Measurements from ENCODE around the gene ITM2C. TPM values are rescaled to one million over a fixed set of nuclear protein-coding genes. Genes with fewer than 3 reads are reported as not detected.

Gene ITM2C
- total and polyA plus RNA-seq, 2 of the 8 experiments (the other 6 are each of a cell fraction or from before 2014, with no cell fraction given) = 362 to 742 TPM

- H3K56ac ChIP-seq (replicated peaks; ENCODE audit: insufficient read length, low read depth, low read length) = no peak overlapping the region
- ChIA-PET POLR2A (ENCODE audit: partially characterized antibody) (interaction anchor here (0.9 to 2.1 kb wide), 8 partner anchors 10 to 153 kb away, joined by 3 to 10 read pairs (median 4); partner anchors contain the start of gene ITM2C), CTCF (ENCODE audit: partially characterized antibody) (interaction anchor here (0.8 to 2.3 kb wide), 11 partner anchors 10 to 102 kb away, joined by 3 to 8 read pairs (median 4); partner anchors contain the start of gene GPR55)
- H3K27ac ChIP-seq (ENCODE audit: low read depth, low read length) = no peak overlapping the region
- H3K14ac ChIP-seq (ENCODE audit: insufficient read length) = no peak overlapping the region
- H3K9me3 ChIP-seq (ENCODE audit: insufficient read depth in 2 of 2, low read depth in 1 of 2, low read length in 1 of 2) = no peaks in the 10 kb centered on the region
- H4K91ac ChIP-seq (replicated peaks; ENCODE audit: insufficient read length, low read length) = no peak overlapping the region
- H2BK120ac ChIP-seq (replicated peaks; ENCODE audit: low read depth, low read length) = no peak overlapping the region
- H3K79me2 ChIP-seq (ENCODE audit: control insufficient read depth in 1 of 2, insufficient read depth in 2 of 2, low read length in 2 of 2) = no peaks in the 10 kb centered on the region
- H4K20me1 ChIP-seq (replicated peaks in 1 of 2; ENCODE audit: control insufficient read depth in 1 of 2, insufficient read depth in 2 of 2, low read length in 2 of 2) = no peaks in the 10 kb centered on the region
- H3K4me1 ChIP-seq (replicated peaks in 1 of 4; ENCODE audit: control insufficient read depth in 3 of 4, insufficient read depth in 4 of 4, low read length in 3 of 4) = peaks cover 5 to 9% (median 7%) of the 10 kb centered on the region in 4 experiments
- TF ChIP-seq TBP (IDR thresholded peaks at IDR 0.05; ENCODE audit: low read depth, low read length) (no peak), YY1 (IDR thresholded peaks at IDR 0.05; ENCODE audit: low read depth, low read length) (no peak), NANOG (IDR thresholded peaks at IDR 0.05; ENCODE audit: insufficient read depth, low read depth, low read length, poor library complexity, severe bottlenecking) (no peak), SAP30 (IDR thresholded peaks at IDR 0.05; ENCODE audit: insufficient read depth, insufficient replicate concordance, low read length) (no peak), RFX5 (IDR thresholded peaks at IDR 0.05; ENCODE audit: borderline replicate concordance, low read depth, low read length) (no peak)
- H2BK12ac ChIP-seq (ENCODE audit: low read depth, low read length) = 0 out of 2 replicates have a peak overlapping the region, but pooled peaks have one; percentile 68
- H3K79me1 ChIP-seq (ENCODE audit: low read depth, low read length) = no peaks in the 10 kb centered on the region
- H4K8ac ChIP-seq (ENCODE audit: extremely low read depth, insufficient read depth, low read length) = no peak overlapping the region
- no peaks in the 10 kb centered on the region; a peak in 1 of 8 replicates for H3K36me3 ChIP-seq (ENCODE audit: control insufficient read depth in 2 of 4, insufficient read depth in 4 of 4, low read length in 3 of 4)
- no peaks in the 10 kb centered on the region for H3K27me3 ChIP-seq (replicated peaks in 1 of 4; ENCODE audit: control insufficient read depth in 3 of 4, extremely low read depth in 1 of 4, insufficient read depth in 3 of 4, low read length in 3 of 4)
- no peak overlapping the region for H3K4me2 ChIP-seq (ENCODE audit: insufficient read depth in 1 of 2, low read depth in 2 of 2, low read length in 2 of 2)
- H3K23ac ChIP-seq (ENCODE audit: insufficient read length) = no peak overlapping the region
- no peak overlapping the region for H2AK5ac ChIP-seq (ENCODE audit: low read depth, low read length)
- H2BK5ac ChIP-seq (ENCODE audit: low read depth, low read length) = 0 out of 2 replicates have a peak overlapping the region, but pooled peaks have one; percentile 60
- no peak overlapping the region for H3K9ac ChIP-seq (replicated peaks in 1 of 4; ENCODE audit: extremely low read depth in 1 of 4, low read depth in 3 of 4, low read length in 3 of 4)
- H3K18ac ChIP-seq (ENCODE audit: extremely low read depth, low read length) = no peak overlapping the region
- H2BK15ac ChIP-seq (ENCODE audit: low read length) = no peak overlapping the region
- H3K4ac ChIP-seq (replicated peaks; ENCODE audit: insufficient read length, low read depth, low read length) = no peak overlapping the region
- DNase-seq (ENCODE audit: low read depth in 1 of 2, low spot score in 2 of 2) = peak in 1 of 2 experiments; percentile 68
- H3K23me2 ChIP-seq (ENCODE audit: low read depth, low read length) = no peaks in the 10 kb centered on the region; the same call in 1 of the 2 replicates
- no peak for FAIRE-seq
- H3K4me3 ChIP-seq (ENCODE audit: extremely low read depth in 1 of 4, insufficient read depth in 2 of 4, low read depth in 3 of 4, low read length in 4 of 4) = no peak overlapping the region
- H2AFZ ChIP-seq (ENCODE audit: low read length) = no peak overlapping the region
- no peak overlapping the region for H2BK20ac ChIP-seq (ENCODE audit: low read length)
- 71% methylated on average over 11 of the region's 11 CpGs; no CpG with 5 or more reads in 1 of the 2 experiments for WGBS, 2 experiments (ENCODE audit: extremely low coverage in 1 of 2, insufficient coverage in 1 of 2, insufficient read length in 1 of 2, insufficient replicate concordance in 2 of 2, low coverage in 1 of 2, low lambda C conversion rate in 2 of 2, missing lambda C conversion rate in 1 of 2)
- H4K5ac ChIP-seq (ENCODE audit: insufficient read length, low read depth, low read length) = no peak overlapping the region
These were observed 20.9 kb downstream of the ITM2C start for GRCh38 chr2:230885463-230886130.
